B cell (primary cell): ENCODE measurements around the gene R3HDM4. TPM values are rescaled to one million over a fixed set of nuclear protein-coding genes. Genes with fewer than 3 reads are reported as not detected.

Experiments used
- ATAC-seq: fragments of 200-7000 bp; cut with Tn5 transposase; one replicate; pipeline ENCODE4 v1.10.0; 2021; ENCODE audit warnings: low read depth, mild to moderate bottlenecking, moderate number of reproducible peaks, moderate library complexity
- CTCF ChIA-PET: fragments of 350-600 bp; sonication (Branson Sonifier 250); formaldehyde crosslinking; loops from one replicate; lab custom pipeline; 2021; ENCODE audit warnings: antibody characterized with exemption, inconsistent platforms; lab: Charles Lee
- POLR2A ChIA-PET: fragments of 350-600 bp; sonication (Branson Sonifier 250); formaldehyde crosslinking; loops from one replicate; lab custom pipeline; 2021; ENCODE audit warnings: antibody characterized with exemption; lab: Charles Lee
- DNase-seq: peaks from one replicate; pipeline ENCODE4 v3.0.0; 2013
- H2AFZ ChIP-seq: 2 replicates; pipeline ENCODE4 v1.6.1; 2012; ENCODE audit warnings: mild to moderate bottlenecking, low read depth, low read length; ENCODE audit not compliant: insufficient read depth, poor library complexity, severe bottlenecking
- H3K27ac ChIP-seq, 2 donors: 1 replicate in 1 of 2; 2 replicates in 1 of 2; pipeline ENCODE4 v1.5.1; 2012 to 2013; ENCODE audit warnings: low read length in 2 of 2, mild to moderate bottlenecking in 2 of 2, moderate library complexity in 1 of 2
- H3K27me3 ChIP-seq, 4 experiments: fragments of 200-600 bp in 1 of 4; sonication (generic) in 1 of 4; replicated peaks in 1 of 4; 1 replicate in 2 of 4; 2 replicates in 2 of 4; pipeline versions ENCODE4 v1.6.1 to v1.7.0; 2013 to 2016; ENCODE audit warnings: low read length in 3 of 4, mild to moderate bottlenecking in 2 of 4, mixed read lengths in 1 of 4, moderate library complexity in 1 of 4; ENCODE audit not compliant: insufficient read depth in 4 of 4, control insufficient read depth in 3 of 4; ENCODE audit errors: control extremely low read depth in 1 of 4
- H3K36me3 ChIP-seq, 2 experiments: replicated peaks in 1 of 2; 1 replicate in 1 of 2; 2 replicates in 1 of 2; pipeline versions ENCODE4 v1.6.1 to v1.7.1; 2013; ENCODE audit warnings: low read length in 1 of 2; ENCODE audit not compliant: insufficient read depth in 2 of 2, control insufficient read depth in 1 of 2; ENCODE audit errors: control extremely low read depth in 1 of 2, extremely low read depth in 1 of 2
- H3K4me1 ChIP-seq, 2 donors: fragments of 200-600 bp in 1 of 2; sonication (generic) in 1 of 2; 1 replicate in 1 of 2; 2 replicates in 1 of 2; pipeline versions ENCODE4 v1.5.1 to v1.6.1; 2013 to 2017; ENCODE audit warnings: low read length in 2 of 2; ENCODE audit not compliant: control insufficient read depth in 2 of 2, insufficient read depth in 2 of 2
- H3K4me2 ChIP-seq: replicated peaks from 2 replicates; pipeline ENCODE3; 2012; ENCODE audit warnings: mild to moderate bottlenecking, low read depth, low read length; ENCODE audit not compliant: poor library complexity, severe bottlenecking
- H3K4me3 ChIP-seq, 5 experiments: fragments of 200-600 bp in 1 of 5; sonication (generic) in 1 of 5; 1 replicate in 3 of 5; 2 replicates in 2 of 5; pipeline versions ENCODE4 v1.5.1 to v1.7.0; 2011 to 2016; ENCODE audit warnings: low read length in 4 of 5, mild to moderate bottlenecking in 4 of 5, low read depth in 2 of 5, control low read depth in 1 of 5, moderate library complexity in 1 of 5; ENCODE audit not compliant: insufficient read depth in 1 of 5; ENCODE audit errors: control extremely low read depth in 1 of 5, extremely low read depth in 1 of 5
- H3K79me2 ChIP-seq: fragments of 200-600 bp; sonication (generic); one replicate; pipeline ENCODE4 v1.6.0; 2016; ENCODE audit warnings: low read length; ENCODE audit not compliant: control insufficient read depth, insufficient read depth
- H3K9ac ChIP-seq: fragments of 200-600 bp; sonication (generic); 2 replicates; pipeline ENCODE4 v1.6.1; 2017; ENCODE audit warnings: mild to moderate bottlenecking, low read length, moderate library complexity
- H3K9me3 ChIP-seq, 3 donors: one replicate each; pipeline versions ENCODE4 v1.6.1 to v1.7.1; 2013; ENCODE audit warnings: low read length in 2 of 3; ENCODE audit not compliant: control insufficient read depth in 2 of 3, insufficient read depth in 1 of 3; ENCODE audit errors: control extremely low read depth in 1 of 3
- H4K20me1 ChIP-seq: 2 replicates; pipeline ENCODE4 v1.6.0; 2012; ENCODE audit warnings: mild to moderate bottlenecking, low read length; ENCODE audit not compliant: insufficient read depth, control insufficient read depth, poor library complexity, severe bottlenecking
- H3K27ac Mint-ChIP-seq: one replicate; pipeline ENCODE4 v1.8.0; 2021; ENCODE audit warnings: mixed read lengths
- H3K27me3 Mint-ChIP-seq: one replicate; pipeline ENCODE4 v1.8.0; 2021; ENCODE audit warnings: mixed read lengths
- H3K4me1 Mint-ChIP-seq: one replicate; pipeline ENCODE4 v1.8.0; 2021; ENCODE audit warnings: mixed read lengths
- H3K4me3 Mint-ChIP-seq: one replicate; pipeline ENCODE4 v1.8.0; 2021; ENCODE audit warnings: mixed read lengths
- H3K9me3 Mint-ChIP-seq: one replicate; pipeline ENCODE4 v1.8.0; 2022; ENCODE audit warnings: mixed read lengths; ENCODE audit not compliant: insufficient read depth
- CTCF ChIP-seq: fragments of 200-600 bp; IDR thresholded peaks from one replicate; pipeline ENCODE4 v1.8.0; 2022; ENCODE audit warnings: antibody characterized with exemption, mild to moderate bottlenecking
- EZH2 ChIP-seq: IDR thresholded peaks from 2 replicates; pipeline ENCODE4 v1.6.1; 2012; ENCODE audit warnings: borderline replicate concordance, low read depth, mild to moderate bottlenecking, moderate library complexity, low read length; ENCODE audit not compliant: insufficient read depth, poor library complexity, severe bottlenecking
- WGBS: methylation state at CpG from one replicate; pipeline ENCODE4 v1.1.5; 2013; ENCODE audit warnings: missing lambda C conversion rate; ENCODE audit not compliant: insufficient coverage; 5-methylcytosine and 5-hydroxymethylcytosine counted together
- intact Hi-C: fragments of 100-400 bp; cut with micrococcal nuclease; formaldehyde crosslinking; loops from one replicate; pipeline ENCODE4 v1.10.0; 2022
- polyA plus RNA-seq: library from polyadenylated mRNA; depleted of rRNA; stranded (reverse); fragments of >200 nt; gene quantifications from 2 replicates; pipeline ENCODE4 v1.2.3, GENCODE V29; 2012
- total RNA-seq, 2 donors: library from RNA; stranded (reverse); fragments of 120-200 nt in 1 of 2; gene quantifications; 1 replicate in 1 of 2; 2 replicates in 1 of 2; pipeline versions ENCODE4 v1.2.3 to v1.2.4, GENCODE V29; 2013 to 2022

R3HDM4 gene
- total and polyA plus RNA-seq, 2 donors (not counting 1 experiment from before 2014, with no cell fraction given), result 168 to 176 TPM

GRCh38 chr19:953445-954271 lies 40.6 kb upstream of the R3HDM4 start:
- Mint-ChIP-seq H3K27me3 (no peaks in the 10 kb centered on the region), H3K4me3 (peak overlapping the region; percentile 70), H3K4me1 (peaks cover 40% of the 10 kb centered on the region), H3K9me3 (no peaks in the 10 kb centered on the region), H3K27ac (peak overlapping the region; percentile 70)
- intact Hi-C loops, result no loop called here
- Histone ChIP-seq H3K4me2 (peak overlapping the region; percentile 77), H3K79me2 (peaks cover 69% of the 10 kb centered on the region), H3K9me3 (no peaks in the 10 kb centered on the region), H3K27ac (no peak overlapping the region), H2AFZ (no peak overlapping the region), H4K20me1 (peaks cover 50% of the 10 kb centered on the region), H3K4me1 (peaks cover 32 to 64% of the 10 kb centered on the region in 2 donors), H3K9ac (peak overlapping the region; percentile 60), H3K27me3 (no peaks in the 10 kb centered on the region), H3K4me3 (peak overlapping the region in 3 of 5 experiments; percentile 35 to 58 (median 47)), H3K36me3 (peaks cover 0 to 2% of the 10 kb centered on the region in 2 experiments)
- ChIA-PET POLR2A (interaction anchor here (0.9 kb wide), 1 partner anchor 10 kb away, joined by 3 read pairs; no protein-coding TSS in a partner anchor), CTCF (interaction anchor here (0.6 to 1.2 kb wide), 2 partner anchors 30 to 31 kb away, joined by 3 to 4 read pairs; partner anchors contain the start of gene WDR18)
- DNase-seq (no peak), ATAC-seq (no peak)
- 46% methylated on average over 20 of the region's 33 CpGs for WGBS
- TF ChIP-seq EZH2 (no peak), CTCF (no peak)
